NCI-H1048 (cell line): ENCODE measurements around the gene C6orf89.
"Not testable (repeated sequence)": the region's sequence is repeated elsewhere in the genome, so short reads cannot be mapped to it uniquely, and the experiment has no call there.

Experiments
- DNase-seq: peaks from one replicate; lab custom pipeline; 2025; lab: John Stamatoyannopoulos, UW

C6orf89 gene

DNA sequence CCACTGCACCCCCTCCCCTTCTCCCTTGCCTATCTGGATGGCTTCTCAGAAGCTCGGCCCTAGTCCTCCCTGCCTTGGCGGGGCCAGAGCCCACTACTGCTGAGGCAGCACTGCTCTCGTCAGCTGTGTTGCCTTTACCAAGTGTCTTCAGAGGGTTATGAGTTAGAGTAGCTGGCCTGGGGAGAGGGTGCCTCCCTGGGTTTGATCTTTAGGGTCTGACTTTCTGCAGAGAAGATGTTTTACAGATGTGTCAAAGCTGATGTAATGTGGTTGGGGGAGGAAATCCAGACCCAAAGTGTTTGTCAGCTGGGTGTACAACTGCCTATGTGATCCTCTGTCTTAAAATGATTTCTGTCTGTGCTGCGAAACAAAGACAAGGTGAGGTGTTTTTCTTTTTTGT lies 38.4 kb downstream of the C6orf89 start:
- no peak for DNase-seq

DNA sequence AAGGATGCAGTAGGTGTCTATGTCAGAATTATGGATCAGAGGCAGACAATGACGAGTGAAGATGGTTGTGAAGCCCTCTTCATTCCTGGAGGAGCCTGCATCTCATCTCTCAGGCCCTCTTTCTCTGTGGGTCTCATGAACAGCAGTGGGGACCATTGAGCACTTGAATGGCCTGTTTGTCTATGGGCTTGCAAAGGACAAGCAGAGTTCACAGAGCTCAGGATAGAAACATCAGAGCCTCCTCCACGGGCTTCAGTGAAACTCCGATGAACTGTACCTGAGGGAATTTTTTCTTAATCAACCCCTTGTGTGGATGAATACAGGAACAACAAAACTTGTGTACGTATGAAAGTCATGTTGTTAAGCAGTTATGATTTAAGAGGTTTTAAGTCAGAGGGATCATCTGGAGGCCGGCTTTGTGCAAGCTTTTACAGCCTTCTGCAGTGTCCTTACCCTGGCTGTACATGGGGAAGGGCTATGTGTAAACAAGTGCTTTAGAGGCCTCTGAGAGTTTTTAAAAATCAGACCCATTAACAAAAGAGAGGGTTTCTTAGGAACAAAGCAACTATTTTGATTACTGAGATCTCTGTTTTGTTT lies 39.1 kb downstream of the C6orf89 start:
- no peak for DNase-seq

DNA sequence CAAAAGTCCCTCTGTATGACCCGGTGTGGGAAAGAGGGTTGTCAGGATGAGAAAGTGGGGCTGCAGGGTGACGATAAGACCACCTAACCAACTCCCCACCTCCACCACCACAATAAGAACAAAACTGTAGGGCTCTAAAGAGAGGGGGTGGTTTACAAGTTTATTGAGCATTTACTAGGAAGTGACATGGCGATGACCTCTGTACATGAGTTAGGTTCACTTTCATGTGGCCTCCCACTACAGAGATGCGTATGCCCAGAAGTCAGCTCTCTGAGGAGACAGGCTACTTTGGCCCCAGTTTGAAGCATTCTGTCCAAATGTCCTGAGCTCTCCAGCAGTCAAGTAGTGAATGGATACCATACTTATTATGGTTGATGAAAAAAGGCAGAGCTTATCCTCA lies 40.1 kb downstream of the C6orf89 start:
- DNase-seq, result no peak

DNA sequence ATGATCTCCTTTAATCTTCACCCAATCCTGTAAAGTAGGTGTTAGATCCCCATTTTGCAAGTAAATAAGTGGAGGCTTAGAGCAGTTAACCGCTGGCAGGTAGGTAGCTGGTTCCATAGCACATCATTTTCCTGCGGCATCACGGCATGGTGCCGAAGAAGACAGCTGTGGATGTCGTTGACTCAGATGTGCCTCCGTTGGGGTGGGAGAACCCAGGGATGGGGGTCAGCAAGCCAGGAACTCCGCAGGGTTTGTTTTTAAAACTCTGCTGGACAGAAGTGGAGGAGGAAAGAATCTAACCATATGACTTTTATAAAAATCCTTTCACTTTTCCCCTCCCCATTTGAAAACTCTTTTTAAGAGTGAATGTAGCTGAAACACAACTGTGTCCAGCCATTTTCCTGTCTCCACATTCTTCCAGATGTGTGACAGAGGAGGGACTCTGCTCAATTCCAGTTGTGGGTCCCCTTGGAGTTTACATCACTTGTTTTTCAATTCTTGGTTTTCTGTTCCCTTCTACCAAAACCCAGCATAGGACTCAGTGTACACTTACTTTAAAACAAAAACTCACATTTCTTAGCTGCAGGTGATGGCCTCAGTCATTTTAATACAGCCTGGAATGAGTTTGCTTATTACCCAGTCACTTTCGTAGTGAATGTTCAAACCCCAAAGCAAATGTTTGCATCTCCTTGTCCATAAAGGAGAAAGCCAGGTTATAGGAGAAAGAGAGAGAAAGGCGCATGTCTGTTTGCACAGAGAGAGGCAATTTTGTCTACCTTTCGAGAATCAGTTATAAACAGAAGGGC lies 41.2 kb downstream of the C6orf89 start:
- DNase-seq, result no peak

DNA sequence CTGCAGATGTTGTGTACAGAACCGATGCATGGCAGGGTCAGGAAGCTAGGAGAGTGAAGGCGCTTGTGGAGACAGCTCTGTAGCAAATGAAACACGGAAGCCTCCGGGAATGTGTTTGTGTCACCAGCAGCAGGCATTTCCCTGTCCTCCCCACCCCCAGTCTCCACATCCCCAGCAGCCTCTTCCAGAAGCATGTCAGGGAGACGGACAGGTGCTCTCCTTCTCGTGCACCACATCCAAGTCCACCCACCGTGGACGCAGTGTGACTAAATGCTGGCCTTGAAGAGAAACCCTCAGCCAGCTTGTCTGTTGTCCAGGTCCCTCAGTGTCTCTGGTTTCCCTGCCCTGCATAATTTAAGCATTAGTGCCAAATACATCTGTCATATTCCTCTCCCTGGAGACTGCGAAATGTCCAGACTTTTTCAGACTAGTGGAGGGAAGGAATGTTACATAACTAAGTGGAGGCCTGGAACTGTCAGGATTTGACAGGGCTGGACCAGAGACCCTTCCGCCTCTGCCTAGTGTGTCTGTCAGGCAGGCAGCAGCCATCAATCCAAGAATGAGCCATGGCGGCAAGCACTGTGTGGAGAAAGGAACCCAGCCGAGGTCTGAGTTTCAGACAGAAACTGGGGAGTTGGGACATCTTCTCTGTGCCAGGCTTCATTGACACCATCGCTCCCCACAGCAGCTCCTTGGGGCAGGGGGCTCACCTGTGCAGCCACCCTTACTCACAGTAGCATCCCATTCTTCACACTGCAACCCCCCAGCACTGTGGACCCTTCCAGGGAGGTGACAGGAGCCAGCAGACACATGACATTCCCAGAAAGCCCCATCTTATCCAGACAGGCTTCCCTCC lies 42.2 kb downstream of the C6orf89 start:
- no peak for DNase-seq

DNA sequence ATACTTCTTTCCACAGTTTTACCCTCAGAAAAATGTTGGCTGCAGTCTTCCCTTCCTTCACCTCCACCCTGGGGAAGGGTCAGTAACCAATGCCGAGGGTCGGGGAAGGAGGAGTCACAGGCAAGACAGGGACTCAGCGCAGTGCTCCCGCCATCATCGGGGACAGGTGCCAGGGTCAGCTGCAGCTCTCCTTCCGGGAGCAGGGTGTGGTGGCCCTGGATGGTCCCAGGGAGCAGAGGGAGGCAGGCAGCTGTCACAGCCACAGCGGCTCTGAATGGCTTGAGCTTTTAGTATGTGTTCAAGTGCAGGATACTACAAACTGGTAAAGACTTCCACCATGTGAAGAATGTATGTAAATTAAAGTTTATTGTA lies 42.8 kb downstream of the C6orf89 start:
- DNase-seq, result no peak

DNA sequence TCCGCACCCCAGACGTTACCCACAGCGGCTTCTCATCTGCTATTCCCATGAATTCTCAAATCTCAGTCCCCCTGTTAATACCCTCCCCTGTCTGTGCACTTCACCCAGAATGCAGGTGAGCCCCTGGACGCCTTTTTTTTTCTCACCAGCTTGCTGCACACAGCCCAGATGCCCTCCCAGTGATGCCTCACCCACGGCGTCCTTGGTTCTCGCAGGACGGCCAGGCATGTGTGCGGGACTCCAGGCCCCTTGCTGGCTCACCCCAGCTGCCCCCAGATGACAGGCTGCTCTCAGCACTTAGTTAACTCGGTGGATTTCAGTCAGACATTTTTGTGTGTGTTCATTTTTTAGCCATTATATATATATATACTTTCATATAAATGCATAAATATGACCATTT lies 43.4 kb downstream of the C6orf89 start:
- DNase-seq, result no peak

DNA sequence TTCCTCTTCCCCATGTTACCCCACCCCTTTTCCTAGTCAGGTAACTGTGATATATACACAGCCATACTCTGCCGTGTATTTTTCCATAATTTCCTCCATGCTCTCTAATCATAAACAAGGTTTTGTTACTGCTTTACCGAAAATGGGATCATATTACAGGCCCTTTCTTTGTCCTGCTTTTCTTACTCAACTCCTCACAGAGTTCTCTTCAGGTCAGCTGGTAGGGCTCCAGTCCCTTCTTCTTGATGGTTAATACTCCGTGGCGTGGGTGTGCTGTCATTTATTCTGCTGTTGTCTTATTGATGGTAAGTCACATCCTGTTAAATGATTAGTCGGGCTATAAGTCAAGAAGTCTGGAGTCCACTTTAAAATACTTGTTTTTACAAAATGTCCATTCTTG lies 43.9 kb downstream of the C6orf89 start:
- no peak for DNase-seq

DNA sequence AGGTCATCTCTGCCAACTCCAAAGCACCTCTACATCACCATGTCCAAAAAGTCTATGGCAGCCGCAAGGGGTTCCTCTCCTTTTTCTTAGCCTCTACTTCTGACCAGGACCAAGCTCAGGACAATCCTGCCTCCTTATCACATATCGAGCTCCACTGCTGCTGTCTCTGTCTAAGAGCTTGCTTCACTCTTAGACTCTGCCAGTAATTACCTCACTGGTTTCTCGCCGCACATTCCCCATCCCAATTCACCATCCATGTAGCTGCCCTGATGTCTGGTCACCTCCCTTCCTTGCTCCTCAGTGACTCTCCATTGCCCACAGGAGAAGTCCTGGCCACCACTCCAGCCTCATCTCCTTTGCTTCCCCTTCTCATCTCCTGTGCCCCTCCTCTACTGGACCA lies 44.7 kb downstream of the C6orf89 start:
- DNase-seq, result no peak

DNA sequence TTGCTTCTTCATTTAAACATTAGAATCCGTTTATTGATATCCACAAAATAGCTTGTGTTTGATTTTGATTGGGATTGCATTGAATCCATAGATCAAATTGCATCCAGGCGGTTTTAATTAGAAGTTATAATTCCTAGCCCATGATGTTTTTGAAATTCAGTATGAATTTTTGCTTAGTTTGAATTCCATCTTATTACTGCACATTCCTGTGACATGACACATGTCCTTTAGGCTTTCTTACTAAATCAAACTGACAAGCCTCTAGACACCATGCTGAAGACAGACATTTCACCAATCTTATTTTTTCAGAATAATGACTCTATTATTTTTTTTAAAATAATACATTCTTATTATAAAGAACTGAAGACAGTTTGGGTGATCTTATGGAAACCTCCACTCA lies 47.4 kb downstream of the C6orf89 start:
- DNase-seq, result no peak

DNA sequence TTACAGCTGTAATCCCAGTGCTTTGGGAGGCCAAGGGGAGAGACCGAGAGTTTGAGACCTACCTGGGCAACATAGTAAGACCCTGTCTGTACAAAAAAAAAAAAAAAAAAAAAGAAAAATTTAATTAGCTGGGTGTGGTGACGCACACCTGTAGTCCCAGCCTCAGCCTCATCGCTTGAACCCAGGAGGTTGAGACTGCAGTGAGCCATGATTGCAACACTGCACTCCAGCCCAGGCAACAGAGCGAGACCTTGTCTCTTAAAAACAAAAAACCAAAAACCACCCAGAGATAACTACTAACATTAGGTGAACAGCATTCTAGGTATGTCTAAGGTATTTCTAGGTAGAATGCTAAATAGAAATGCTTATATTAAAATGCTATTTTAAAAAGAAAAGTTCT lies 47.8 kb downstream of the C6orf89 start:
- DNase-seq, result no peak

DNA sequence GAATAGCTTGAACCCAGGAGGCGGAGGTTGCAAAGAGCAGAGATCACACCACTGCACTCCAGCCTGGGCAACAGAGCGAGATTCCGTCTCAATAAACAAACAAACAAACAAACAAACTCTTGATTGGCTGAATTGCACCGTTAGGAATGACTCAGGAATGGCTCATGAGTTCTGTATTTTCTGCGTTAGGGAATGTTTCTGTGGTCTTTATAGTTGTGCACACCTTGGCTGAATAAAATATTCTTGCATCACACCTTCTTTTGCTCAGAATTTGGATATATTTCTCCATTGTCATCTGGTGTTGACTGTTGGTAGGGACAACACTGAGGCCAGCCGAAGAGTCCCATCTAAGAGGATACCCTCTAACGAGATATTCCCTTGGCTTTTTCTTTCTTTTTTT lies 49.1 kb downstream of the C6orf89 start:
- no peak for DNase-seq

DNA sequence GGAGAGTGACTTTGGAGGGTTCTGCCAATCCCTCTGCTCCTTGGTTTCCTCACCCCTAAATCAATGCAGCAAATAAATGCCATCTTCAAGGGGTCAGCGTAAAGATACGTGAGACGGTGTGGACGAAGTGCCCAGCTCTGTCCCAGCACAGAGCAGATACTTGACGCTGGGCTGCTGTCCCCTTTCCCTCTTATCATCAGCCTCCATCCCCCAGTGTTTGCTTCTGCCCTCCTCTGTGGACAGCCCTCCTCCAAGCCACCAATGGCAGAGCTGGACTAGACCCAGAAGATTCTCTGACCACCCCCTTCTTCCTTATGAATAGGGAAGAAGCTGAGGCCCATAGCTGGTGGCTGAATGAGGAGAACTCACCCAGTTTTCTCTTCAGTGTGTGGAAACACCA lies 51.1 kb downstream of the C6orf89 start:
- no peak for DNase-seq

DNA sequence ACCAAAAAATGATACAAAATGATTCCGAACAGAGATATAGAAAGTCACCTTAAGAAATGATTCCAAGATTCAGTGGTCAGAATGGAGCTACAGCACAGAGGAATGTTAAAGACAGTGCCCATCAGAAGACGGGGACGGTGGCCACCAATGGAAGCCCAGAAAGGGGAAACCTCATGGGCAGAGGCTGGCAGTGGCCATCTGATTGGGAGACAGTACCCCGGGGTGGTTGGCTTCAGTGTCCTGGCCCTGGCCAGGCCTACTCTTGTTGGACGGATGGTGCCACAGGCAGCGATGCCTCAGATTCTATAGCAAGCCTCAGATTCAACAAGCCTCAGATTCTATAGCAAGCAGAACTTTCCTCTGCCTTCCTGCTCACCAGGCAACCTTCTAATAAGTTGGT lies 52.1 kb downstream of the C6orf89 start:
- no peak for DNase-seq

DNA sequence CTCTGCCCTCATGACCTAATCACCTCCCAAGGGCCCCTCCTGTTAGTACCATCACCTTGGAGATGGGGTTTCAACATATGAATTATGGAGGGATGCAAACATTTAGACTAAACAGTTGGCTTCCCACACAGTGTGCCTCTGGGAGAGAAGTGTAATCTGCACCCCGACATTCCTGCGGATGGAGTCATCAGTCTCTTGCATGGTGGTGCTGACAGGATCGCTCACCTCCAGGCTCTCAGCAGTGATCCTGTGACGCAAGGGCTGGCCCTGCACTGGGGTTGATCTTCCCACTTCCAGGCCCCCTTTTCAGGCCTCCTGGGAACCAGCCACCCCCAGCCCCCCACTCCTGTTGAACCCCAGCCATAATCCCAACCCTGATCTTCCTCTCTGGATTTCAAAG lies 52.8 kb downstream of the C6orf89 start:
- DNase-seq, result no peak

DNA sequence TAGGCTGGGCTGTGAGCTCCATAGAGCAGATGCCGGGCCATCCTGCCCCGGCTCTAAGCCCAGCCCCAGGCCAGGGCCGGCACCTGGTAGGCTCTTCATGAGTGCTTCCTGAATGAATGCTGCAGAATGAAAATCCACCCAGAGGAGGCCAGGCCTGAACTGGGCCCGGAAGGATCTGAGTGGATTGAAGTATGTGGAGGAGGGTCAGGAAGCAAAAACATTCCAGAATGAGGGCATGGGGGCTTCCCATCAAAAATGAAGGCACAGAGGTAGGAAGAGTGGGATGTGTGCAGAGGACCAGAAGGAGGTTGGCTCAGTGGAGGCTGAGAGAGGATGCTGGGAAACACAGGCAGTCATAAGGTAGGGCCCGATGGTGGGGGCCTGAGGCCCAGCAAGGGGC lies 53.3 kb downstream of the C6orf89 start:
- DNase-seq, result not testable (repeated sequence)

DNA sequence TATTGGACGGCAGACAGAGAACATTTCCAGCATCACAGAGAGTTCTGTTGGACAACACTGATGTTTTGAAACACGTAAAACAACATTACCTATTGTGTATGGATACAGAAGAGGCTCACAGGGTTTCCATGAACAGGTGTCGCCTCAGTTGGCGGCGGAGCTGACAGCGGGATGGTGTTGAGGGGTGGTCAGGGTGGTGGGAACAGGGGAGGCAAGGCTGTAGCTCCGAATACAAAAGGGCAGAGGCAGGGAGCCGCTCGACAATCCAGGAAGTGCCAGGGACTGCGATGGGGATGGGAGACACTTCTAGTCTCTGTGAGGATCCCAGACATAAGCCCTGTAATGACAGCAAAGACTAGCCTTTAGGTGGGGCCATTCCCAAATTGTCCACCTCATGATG lies 54.3 kb downstream of the C6orf89 start:
- DNase-seq, result no peak

DNA sequence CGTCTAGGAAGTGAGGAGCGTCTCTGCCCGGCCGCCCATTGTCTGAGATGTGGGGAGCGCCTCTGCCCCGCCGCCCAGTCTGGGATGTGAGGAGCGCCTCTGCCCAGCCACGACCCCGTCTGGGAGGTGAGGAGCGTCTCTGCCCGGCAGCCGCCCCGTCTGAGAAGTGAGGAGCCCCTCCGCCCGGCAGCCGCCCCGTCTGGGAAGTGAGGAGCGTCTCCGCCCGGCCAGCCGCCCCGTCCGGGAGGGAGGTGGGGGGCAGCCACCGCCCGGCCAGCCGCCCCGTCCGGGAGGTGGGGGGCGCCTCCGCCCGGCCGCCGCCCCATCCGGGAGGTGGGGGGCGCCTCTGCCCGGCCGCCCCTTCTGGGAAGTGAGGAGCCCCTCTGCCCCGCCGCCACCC lies 55.8 kb downstream of the C6orf89 start:
- DNase-seq, result not testable (repeated sequence)

DNA sequence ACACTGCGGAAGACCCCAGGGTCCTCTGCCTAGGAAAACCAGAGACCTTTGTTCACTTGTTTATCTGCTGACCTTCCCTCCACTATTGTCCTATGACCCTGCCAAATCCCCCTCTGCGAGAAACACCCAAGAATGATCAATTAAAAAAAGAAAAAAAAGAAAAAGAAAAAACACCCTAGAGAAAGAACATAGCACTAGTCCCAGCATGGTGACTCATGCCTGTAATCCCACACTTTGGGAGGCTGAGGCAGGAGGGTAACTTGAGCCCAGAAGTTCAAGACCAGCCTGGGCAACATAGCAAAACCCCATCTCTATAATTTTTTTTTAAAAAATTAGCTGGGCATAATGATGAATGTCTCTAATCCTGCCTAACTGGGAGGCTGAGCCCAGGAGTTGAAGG lies 56.6 kb downstream of the C6orf89 start:
- DNase-seq, result not testable (repeated sequence)

DNA sequence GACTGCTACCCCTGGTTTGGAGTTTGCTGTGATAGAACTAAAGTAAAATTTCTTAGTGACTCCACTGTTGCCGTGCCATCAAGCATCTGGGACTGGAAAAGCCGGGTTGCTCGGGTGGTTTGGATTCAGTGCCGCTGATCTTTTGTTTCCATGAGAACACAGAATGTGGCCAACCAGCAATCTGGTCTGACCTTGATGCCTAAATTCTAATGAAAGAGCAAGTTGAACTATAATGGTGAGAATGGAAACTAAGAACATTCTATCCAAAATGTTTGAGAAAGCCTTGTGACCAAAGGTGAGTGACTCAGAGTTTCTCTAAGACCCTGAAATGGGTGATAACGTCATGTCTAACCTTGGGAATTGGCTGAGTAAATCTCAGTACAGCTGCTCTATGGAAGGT lies 58.9 kb downstream of the C6orf89 start:
- no peak for DNase-seq

DNA sequence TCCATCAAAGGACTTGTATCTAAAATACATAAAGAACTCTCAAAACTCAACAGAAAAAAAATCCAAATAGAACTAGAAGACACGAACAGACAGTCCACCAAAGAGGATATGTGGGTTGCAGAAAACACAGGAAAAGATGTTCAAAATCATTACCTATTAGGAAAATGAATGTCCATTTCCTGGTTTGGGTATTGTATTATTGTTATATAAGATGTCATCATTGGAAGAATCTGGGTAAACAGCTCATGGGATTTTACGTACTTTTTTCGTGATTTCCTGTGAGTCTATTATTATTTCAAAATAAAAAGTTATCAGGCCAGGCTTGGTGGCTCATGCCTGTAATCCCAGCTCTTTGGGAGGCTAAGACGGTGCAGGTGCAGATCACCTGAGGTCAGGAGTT lies 59.5 kb downstream of the C6orf89 start:
- no peak for DNase-seq

DNA sequence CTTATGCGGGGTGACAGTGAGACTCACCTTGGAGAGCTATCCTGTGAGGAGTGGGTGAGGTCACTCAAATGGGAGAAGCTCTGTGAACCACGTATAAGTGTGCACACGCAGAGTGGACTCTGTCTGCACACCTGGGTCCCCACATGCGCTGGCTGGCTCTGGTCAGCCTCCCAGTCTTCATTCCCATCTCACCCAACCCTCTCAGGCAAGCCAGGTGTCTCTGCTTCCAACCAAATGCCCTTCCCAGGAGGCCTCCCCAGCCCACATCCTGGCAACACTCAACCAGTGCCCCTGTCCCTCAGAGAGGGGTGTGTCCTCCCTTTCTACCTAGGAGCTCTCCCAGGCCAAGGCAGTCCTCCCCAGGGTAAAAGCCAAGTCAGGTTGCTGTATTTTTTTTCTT lies 60.8 kb downstream of the C6orf89 start:
- DNase-seq, result no peak
